Testis (tissue), 2 donors: ENCODE results near the gene HPSE2.

Experiments used
- CTCF ChIP-seq, 3 experiments: fragments of 450-650 bp in 2 of 3; fragments of 200-600 bp in 1 of 3; sonication (generic) in 1 of 3; IDR thresholded peaks; one replicate each; pipeline ENCODE4 v1.5.1; 2016 to 2019; ENCODE audit warnings: antibody characterized with exemption in 3 of 3, mild to moderate bottlenecking in 2 of 3, moderate library complexity in 1 of 3
- POLR2A ChIP-seq: fragments of 450-650 bp; IDR thresholded peaks from one replicate; pipeline ENCODE4 v1.6.1; 2017; ENCODE audit warnings: antibody characterized with exemption, mild to moderate bottlenecking, moderate library complexity

- no peak for TF ChIP-seq CTCF (IDR thresholded peaks at IDR 0.05)
- TF ChIP-seq POLR2A: no peak
Observed at GRCh38 chr10:98477861-98478260, 757.8 kb downstream of the HPSE2 start.
